HG02981 (cell line): Measurements from ENCODE around the gene RANBP10.
A peak's percentile ranks its signal among the peaks of the same experiment; 100 is the strongest.
"Not testable (repeated sequence)": the region's sequence is repeated elsewhere in the genome, so short reads cannot be mapped to it uniquely, and the experiment has no call there.

Experiments
- ATAC-seq: cut with Tn5 transposase; IDR thresholded peaks from one replicate; pipeline ENCODE4 v1.9.1; 2021; ENCODE audit warnings: mild to moderate bottlenecking, moderate library complexity; ENCODE audit not compliant: unreplicated experiment

Gene RANBP10

GRCh38 chr16:67719048-67719777, 87.1 kb downstream of the RANBP10 start, which contains the start of gene GFOD2:
GFOD2 (minus strand) TSS chr16:67719316; CDS start chr16:67685715, 33,601 bp downstream.
- peak; percentile 78 for ATAC-seq

DNA sequence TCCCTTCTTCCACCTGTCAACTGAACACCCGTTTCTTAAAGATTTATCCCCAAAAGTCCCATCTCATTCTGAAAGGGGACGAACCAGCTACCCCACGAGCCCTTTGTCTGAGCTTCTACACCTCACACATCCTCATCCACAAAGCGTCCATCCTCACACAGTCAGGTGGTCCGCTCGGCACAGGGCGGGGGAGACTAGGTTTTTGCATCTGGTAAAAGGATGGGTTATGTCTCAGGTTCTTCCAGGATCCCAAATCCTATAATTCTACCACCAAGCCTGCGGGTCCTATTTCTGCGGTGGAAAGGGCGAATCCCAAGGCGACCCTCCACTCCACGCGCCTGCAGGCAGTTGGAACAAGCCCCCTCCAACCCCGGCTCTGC, 87.7 kb downstream of the RANBP10 start:
- peak; percentile 16 for ATAC-seq

DNA sequence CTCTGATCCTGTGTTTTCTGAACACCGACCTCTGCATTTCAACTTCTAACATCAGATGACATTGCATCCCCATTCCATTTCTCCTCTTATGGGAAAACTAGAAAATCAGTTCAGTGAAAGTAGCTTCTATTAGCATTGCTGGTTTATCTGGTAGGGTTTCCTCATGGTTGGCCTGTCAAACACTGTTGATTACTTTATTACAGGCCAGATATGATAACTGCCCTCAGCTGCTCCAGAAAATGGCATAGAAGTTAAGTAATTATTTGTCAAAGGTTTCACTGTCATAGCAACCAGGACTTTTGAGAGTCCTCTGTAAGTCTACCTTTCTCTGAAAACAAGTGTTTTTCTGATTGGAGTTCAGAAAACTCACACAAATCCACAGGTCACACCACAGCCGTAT, 90.3 kb downstream of the RANBP10 start:
- no peak for ATAC-seq

- no peak for ATAC-seq
Observed at GRCh38 chr16:67714522-67714921, 91.8 kb downstream of the RANBP10 start.

DNA sequence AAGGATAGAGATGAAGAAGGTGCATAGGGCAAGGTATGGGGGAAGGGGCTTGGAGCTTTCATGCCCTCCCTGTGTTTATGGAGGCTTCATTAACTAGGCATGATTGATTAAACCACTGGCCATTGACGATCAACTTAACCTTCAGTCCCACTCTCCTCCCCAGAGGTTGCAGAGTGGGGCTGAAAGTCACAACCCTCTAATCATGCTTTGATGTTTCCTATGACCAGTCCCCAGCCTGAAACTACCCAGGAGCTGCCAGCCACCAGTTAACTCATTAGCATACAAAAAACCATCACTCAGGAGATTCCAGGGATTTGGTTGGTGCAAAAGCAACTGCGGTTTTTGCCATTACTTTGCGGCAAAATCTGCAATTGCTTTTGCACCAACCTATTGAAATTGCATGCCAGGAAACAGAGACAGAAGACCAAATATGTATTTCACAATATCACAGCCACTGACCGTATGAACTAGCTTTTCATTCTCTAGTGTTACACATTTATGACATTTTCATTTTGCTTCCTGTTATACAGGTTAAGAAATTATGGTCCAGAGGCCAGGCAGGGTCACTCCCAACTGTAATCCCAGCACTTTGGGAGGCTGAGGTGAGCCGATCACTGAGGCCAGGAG, 92.6 kb downstream of the RANBP10 start:
- ATAC-seq, result no peak

DNA sequence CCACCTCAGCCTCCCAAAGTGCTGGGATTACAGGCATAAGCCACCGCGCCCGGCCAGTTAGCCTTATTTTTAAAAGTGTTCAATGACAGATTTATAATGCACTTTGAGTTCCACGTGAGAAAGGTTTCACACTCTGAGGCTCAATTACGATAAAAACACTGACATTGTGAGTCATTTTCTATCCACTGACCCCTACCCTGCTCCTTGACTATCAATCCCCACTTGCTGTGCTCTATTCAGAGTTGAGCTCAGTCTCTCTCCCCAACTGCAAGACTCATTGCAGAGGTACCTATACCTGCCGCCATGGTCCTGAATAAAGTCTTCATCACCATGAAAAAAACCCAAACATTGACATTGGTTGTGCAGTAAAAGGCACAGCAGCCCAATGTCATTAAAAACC, 95.8 kb downstream of the RANBP10 start:
- ATAC-seq, result no peak

DNA sequence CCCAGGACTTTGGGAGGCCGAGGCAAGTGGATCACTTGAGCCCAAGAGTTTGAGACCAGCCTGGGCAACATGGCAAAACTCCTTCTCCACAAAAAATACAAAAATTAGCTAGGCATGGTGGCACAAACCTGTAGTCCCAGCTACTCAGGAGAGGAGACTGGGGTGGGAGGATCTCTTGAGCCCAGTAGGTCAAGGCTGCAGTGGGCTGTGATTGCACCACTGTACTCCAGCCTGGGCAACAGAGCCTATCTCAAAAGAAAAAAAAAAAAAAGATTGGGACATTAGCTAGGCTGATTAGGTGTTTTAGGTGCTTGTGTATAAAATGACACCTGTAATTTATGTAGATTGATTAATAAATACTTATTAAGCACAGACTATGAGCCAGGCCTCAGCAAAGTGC, 97.3 kb downstream of the RANBP10 start:
- no peak for ATAC-seq

- no peak for ATAC-seq
Observed at GRCh38 chr16:67708368-67708771, 98.0 kb downstream of the RANBP10 start.

- no peak for ATAC-seq
Observed at GRCh38 chr16:67707790-67708189, 98.6 kb downstream of the RANBP10 start.

DNA sequence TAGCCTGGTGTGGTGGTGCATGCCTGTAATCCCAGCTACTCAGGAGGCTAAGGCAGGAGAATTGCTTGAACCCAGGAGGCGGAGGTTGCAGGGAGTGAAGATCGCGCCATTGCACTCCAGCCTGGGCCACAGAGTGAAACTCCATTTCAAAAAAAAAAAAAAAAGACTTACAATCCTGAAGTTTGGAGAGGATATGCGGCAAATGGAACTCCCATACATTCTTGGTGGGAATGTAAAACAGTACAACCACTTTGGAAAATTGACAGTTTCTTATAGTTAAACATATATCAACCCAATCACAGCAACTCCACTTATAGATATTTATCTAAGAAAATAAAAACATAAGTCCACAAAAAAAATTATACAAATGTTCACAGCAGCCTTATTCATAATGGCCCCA, 99.2 kb downstream of the RANBP10 start:
- ATAC-seq, result no peak

DNA sequence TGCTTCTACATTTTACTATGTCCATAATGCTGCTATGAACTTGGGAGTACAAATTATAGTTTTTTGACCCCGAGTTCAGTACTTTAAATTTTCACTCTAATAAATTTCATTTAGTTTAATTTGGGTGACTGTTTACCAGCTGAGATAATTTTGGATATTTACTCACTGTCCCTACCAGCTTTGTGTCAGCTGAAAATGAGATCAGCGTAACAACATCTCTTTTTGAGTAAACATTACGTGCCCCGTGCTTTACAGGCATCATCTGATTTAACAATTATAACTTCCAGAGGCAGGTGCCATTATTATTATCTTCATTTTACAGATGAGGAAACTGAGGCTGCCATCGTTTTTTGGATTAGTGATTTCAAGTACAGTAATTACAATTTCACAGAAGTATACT, 102.2 kb downstream of the RANBP10 start:
- ATAC-seq, result no peak

GRCh38 chr16:67703626-67704025, 102.7 kb downstream of the RANBP10 start:
- ATAC-seq, result no peak

- no peak for ATAC-seq
Observed at GRCh38 chr16:67702130-67702529, 104.2 kb downstream of the RANBP10 start.

GRCh38 chr16:67701420-67701819, 104.9 kb downstream of the RANBP10 start:
- ATAC-seq, result no peak

DNA sequence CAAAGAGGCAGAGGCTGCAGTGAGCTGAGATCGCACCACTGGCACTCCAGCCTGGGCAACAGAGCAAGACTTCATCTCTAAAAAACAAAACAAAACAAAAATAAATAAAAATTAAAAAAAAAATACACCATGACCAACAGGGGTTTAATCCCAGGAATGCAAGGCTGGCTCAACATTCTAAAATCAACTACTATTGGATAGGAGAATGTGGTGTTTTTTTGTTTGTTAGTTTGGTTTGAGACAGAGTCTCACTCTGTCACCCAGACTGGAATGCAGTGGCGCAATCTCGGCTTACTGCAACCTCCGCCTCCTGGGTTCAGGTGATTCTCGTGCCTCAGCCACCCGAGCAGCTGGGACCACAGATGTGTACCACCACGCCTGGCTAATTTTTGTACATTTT, 107.1 kb downstream of the RANBP10 start:
- ATAC-seq, result no peak

DNA sequence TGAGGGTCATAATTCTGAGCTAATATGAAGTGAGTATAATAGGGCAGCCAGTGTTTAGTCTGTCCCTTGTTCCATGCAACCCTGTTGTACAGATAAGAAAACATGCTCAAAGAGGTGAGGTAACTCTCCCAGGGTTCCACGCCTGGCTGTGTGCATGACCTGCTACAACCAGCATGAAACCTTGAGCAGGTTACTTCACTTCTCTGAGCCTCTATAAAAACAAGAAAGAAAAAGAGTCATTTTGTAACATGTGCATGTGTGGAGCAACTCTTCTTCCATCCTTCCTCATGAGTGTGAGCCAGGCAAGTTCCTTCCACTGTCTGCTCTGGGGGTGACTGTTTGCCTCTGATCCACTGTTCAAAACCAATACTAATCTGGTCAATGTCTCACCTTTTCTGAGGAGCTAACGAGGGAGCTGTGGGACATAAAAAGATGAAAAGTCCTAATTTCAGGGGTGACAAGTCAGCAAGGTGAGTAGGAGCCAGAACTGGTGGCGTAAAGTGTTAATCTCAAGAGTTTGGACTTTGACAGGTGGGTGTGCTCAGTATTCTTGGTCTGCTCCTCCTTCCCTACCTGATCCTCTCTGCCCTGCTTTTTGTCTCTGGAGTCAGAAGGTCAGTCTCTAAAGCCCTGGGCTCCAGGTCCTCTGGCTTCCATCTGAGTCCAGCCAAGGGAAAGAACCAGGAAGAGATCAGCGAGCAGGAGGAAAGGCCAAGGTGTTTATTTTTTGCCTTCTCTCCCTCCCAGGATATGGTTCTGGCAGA, 108.8 kb downstream of the RANBP10 start:
- no peak for ATAC-seq

DNA sequence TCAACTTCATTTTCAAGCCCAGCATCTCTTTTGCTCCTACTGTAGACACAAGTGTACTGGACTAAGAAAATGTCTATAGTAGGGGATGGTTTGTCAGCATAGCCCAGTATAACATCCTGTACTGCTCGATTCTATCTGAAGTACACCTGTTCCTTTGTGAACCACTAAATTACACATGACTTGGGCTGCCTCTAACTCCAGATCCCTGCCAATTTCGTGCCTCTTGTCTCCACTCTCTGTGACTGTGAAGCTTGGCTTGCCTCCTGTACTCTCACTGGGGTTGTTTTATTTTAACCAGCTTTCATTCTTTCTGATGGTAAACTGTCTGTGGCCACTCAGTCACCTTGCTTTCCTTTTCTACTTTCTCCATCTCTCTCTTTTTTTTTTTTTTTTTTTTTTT, 111.7 kb downstream of the RANBP10 start:
- ATAC-seq, result no peak

DNA sequence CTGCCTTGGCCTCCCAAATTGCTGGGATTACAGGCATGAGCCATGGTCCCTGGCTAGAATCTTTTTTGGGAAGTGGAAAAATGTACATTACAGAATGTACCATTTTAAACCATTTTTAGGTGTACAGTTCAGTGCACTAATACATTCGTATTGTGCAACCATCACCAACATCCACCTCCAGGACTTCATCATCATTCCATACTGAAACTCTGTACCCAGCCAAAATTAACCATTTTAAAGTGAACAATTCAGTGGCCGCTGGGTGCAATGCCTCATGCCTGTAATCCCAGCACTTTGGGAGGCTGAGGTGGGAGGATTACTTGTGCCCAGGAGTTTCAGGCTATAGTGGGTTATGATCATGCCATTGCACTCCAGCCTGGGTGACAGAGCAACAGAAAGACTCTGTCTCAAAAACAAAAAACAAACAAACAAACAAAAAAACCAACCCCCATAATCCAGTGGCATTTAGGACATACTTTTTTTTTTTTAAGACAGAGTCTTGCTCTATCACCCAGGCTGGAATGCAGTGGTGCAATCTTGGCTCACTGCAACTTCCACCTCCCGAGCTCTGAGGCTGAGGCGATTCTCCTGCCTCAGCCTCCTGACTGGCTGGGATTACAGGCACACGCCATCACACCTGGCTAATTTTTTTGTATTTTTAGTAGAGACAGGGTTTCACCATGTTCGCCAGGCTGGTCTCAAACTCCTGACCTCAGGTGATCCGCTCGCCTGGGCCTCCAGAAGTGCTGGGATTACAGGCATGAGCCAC, 112.7 kb downstream of the RANBP10 start:
- ATAC-seq, result not testable (repeated sequence)

DNA sequence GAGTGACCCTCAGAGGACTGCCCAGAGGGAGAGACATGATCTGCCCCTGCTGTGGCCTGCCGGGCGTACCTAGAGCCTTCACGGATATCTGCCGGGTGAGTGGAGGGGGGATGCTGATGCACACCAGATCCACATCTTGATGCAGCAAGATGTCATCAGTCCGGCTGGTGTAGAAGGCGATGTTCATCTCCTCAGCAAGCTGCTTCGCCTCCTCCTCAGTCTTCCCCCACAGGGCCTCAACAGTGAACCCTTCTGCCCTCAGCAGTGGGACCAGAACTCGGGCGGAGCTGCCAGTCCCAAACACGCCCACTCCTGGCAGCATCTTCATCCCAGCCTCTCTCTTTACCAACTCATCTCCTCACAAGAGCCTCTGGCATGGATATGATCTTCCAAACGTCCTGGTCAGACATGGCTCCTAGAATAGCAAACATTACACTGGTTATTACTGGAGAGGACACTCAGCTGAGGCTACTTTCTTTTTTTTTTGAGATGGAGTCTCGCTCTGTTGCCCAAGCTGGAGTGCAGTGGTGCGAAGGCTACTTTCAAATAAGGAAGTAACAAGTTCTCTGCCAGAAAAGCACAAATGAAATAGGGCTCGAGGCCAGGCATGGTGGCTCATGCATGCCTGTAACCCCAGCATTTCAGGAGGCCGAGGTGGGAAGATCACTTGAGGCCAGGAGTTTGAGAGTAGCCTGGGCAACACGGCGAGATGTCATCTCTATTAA, 120.8 kb downstream of the RANBP10 start:
- no peak for ATAC-seq

DNA sequence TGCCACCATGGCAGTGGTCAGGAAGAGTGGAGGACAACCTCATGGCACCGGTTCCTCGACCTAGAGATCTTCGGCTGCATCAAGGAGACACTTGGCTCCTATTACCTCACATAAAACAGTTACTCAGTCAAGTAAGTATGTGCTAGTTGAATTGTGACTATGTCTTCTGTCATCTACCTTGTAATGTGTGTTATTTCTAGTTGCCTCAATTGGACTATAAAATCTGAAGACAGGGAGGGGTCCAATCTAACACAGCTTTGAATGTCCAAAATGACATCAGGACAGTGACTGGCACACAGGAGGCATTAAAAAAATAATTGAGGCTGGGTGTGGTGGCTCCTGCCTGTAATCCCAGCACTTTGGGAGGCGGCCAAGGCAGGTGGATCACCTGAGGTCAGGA, 122.6 kb downstream of the RANBP10 start:
- no peak for ATAC-seq
